ENCODE data around the gene DAP.
A peak's percentile ranks its signal among the peaks of the same experiment; 100 is the strongest.
"Not testable (repeated sequence)": the region's sequence is repeated elsewhere in the genome, so short reads cannot be mapped to it uniquely, and the experiment has no call there.

Gene DAP

DNA sequence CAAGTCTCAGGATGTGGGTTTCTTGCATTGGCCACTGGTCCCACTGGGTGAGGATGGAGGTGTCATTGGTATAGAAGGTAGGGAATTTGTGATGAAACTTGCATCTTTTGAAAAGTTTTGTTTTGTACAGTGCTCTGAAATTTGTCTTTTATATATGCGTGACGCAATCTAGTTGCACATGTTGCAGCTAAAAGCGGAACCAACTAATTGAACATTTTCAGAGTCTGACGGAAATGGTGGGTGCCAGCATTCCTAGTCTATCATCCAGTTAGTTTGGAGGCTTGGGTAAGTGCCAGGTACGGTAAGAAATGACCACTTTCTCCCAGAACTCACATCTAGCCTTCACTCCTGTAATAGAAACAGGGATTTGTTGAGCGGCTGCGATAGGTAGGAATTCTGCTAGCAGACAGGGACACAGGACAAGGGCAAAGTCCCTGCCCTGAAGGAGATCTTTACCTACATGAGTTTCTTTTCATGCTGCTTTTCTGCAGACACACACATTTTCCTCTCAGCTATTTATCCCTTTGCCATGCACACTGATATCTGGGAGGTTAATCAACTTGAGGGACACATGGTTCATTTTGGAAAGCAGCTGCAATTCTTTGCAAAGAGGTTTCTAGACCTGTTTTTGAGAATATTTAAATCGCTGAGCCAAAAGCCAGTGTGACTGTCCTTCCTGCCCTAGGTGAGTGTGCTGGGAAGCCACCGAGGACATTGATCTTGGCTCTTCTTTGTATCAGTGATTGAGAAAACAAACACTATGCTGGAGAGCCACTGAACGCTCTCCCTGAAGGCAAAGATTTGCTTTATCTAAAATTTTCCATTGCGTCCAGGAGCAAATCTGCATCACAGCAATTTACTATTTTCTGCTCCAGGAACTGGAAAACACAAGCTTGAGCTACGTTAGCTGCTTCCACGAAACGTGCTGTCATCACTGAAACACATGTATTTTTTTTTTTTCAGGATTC lies 89.7 kb downstream of the DAP start:
- no peak for DNase-seq (ENCODE audit: low spot score)

DNA sequence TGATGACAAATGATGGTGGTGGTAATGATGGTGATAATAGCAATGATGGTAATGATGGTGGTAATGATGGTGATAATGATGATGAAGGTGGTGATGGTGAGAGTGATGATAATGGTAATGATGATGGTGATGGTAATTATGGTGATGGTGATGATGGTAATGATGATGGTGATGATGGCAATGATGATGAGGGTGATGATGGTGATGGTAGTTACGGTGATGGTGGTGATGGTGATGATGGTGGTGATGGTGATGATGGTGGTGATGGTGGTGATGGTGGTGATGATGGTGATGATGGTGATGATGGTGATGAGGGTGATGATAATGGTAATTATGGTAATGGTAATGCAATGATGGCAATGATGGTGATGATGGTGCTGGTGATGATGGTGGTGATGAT lies 91.1 kb downstream of the DAP start:
- no peak for DNase-seq (ENCODE audit: low spot score)

DNA sequence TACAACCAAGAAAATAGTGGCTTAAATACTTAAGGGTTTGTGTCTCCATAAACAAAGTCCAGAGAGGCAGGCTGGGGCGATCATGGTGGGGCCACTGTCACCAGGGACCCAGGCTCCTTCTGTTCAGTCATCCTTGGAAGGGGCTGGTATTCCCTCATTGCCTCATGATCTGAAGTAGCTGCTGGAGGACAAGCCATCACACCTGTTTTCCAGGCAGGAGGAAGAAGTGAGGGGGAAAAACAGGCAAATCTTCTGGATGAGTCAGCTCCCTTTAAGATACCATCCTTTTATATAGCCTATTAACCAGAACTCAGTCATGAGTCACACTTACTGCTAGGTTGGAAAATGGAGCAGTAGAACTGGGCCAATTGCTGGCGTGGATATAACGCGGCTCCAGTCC lies 92.3 kb downstream of the DAP start:
- DNase-seq (ENCODE audit: low spot score): no peak

DNA sequence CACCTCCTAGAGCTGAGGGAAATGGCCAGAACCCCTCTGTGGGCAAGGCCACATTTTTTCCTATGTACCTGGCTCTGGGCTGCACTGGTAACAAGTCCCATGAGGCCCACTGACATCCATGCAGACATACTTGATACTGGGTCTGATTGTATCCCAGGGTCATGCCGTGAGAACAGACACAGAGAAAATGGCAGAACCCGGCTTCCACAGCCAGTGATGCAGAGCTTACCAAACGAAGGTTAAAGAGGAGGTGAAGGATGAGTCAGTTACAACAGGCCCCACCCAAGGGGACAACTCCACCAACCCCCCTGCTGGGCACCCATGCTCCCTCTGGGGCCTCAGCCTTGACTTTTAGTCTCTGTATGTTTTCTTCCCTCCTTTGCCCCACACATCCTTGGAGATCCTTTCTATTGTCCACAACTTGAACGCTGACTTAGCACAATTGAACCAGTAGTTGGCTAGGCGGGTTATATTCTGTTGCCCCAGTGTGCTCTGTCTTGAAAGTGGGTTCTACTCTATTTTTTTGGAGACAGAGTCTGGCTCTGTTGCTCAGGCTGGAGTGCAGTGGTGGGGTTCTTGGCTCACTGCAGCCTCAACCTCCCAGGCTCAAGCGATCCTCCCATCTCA lies 93.5 kb downstream of the DAP start:
- no peak for DNase-seq (ENCODE audit: low spot score)

DNA sequence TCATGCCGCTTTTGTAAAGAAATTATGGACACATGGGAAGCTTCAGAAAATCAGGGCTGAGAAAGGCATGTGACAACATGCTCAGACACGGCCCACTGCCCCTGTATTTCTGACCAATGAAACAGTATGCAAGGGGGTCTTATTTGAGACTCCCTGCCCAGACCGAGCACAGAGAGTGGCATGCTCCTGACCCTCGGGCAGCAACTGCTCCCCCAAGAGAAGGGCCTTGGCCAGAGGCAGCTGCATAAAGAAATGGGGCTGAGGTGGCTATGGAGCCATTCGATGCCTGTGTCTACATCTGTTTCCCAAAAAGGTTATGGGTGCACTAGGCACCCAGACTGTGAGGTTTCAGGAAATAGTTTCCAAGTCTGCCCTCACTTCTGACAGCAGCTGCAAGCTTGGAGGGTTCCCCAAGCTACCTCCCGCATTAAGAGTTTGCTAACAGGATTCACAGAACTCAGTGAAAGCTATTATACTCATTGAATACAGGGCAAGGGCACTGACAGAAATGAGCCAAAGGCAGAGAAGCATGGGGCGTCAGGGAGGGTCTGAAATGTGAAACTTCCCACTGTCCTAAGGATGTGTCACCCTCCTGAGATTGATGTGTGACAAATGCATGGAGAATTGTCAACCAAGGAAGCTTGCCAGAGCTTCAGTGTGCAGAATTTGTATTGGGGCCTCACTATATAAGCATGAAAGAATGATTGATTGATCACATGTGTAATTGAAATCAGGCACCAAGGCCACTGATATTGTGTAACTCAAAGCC lies 94.3 kb downstream of the DAP start:
- DNase-seq (ENCODE audit: low spot score): no peak

DNA sequence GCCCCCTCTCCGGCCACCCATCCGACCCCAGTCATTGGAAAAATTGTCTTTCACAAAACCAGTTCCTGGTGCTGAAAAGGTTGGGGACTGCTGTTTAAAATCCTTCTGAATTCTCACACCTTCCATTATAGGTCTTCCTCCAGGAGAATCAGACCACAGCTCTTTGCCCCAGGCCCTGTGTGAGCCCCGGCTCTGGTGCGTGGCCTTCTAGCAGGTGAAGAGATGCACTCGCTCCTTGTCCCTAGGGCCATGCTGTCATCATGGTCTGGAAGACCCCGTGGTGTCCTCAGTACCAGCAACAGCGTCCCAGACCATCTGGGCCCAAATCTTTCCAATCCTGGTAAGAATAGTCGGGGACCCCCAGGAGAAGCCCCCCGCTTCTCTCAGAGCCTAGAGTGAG lies 95.2 kb downstream of the DAP start:
- no peak for DNase-seq (ENCODE audit: low spot score)

DNA sequence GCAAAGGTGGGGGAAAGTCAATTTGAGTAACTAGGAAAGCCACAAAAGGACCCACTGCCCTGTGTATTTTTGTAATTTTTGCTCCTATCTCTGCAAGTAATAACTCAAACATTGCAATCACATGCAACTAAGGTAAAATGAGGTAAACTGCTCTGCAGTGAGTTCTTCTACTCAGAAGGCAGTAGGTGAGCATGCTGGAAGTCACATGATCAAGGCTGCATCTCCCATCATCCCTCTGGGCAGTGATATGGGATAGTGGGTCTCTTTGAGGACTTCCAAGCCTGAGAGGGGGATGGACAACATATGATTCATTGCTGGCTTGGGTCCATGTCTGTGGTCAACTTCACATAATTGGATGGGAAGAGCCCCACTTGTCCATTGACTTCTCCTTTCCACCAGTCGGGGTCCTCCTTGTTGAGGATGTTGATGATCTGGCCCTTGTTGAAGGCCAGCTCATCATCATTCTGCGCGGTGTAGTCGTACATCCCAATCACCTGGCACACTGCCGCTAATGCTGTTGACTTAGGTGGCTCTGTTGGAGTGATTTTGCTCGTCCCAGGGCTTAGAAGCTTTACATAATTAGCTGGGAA lies 96.8 kb downstream of the DAP start:
- not testable (repeated sequence) for DNase-seq (ENCODE audit: low spot score)

DNA sequence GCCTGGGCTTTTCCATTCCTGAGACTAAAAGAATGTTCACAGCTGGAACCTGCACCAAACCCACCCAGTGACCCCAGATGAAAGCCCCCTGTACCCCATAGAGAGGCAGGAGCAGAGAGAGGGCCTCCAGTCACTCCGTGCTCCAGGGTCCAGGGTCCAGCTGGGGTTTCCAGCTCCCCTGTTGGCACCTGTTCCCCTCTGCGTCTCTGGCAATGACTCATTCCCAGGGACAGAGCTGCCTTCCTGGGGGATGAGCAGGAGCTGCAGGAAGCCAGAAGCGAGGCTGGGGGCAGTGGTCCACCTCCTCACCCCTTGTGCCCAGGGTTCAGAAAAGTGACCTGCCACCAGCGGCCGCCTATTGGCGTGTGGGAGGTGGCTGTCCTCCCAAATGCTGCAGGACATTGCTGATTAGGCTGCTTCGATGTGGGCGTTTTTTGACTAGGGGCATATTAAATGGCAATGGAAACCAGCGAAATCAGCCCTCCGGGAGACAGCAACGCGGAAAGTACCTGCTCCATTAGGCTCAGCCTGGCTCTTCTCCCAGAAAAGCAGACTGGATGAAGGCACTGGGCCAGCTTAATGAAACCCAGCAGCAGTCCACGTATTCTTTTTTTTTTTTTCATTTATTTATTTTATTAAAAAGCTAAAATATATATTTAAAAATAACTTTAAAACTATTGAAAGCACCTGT lies 97.4 kb downstream of the DAP start:
- peak; percentile 67 for DNase-seq (ENCODE audit: low spot score)

DNA sequence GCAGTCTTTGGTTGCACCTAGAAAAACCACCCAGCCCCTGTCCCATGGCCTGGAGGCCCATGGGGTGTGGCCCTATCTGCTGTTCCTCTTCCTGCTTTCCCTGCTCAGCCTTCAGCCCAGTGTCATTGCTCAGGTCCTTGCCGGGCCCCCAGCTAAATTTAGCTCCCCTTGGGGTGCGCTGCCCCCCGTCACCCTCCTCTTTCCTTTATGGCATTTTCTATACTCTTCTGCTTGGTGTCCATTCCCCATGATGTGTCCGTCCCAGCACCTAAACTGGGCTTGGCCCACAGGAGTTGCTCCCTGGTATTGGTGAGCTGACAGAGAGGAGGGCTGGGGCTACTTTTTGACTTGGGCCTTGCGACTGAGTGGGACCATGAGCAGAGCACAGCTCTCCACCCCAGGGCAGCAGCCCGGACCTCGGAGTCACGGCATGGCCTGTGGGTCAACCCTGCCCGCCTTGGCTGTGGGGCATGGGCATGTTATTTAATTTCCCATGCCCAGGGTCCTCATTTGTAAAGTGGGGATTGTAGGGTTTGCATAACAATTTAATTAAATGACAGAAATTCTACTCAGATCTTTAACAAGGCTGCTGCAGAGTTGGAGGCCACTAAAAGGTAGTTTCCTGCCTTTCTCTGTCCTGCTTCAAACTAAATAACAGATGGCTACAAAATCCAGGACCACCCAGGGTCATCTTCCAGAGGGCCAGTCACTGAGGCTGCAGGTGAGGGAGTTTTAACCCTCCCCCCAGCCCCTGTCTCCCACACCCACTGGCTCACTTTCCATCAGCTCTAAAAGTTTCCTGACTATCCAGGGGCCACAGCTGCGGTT lies 98.2 kb downstream of the DAP start:
- no peak for DNase-seq (ENCODE audit: low spot score)

DNA sequence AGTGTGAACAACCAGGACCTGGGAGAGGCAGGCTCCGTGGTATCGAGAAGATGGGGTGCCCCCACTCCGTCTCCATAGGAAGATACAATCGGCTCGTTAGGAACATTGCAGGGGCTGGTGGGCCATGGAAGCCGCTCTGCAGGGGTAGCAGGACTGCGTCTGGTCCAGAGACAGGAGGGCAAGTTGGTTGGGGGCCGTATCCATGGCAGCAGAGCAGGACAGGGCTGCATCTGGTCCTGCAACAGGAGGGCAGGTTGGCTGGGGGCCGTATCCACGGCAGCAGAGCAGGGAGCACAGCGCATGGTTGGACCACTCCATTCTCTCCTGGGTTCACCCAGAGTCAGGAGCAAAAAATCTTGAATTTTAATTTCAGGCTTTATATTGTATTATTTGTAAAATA lies 99.0 kb downstream of the DAP start:
- DNase-seq (ENCODE audit: low spot score): no peak

DNA sequence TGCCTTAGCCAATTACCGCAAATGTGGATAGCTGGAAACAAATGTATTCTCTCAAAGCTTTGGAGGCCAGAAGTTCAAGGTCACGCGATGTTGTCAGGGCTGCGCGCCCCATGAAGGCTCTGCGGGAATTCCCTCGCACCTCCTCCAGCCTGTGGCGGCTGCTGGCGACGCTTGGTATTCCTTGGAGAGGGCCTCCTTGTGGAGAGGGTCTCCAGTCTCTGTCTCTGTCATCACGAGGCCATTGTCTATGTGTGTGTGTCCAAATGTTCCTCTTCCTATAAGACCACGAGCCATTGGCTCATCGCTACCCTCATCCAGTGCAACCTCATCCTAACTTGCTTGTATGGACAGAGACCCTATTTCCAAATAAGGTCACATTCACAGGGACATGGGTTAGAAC lies 99.6 kb downstream of the DAP start:
- DNase-seq (ENCODE audit: low spot score): no peak

DNA sequence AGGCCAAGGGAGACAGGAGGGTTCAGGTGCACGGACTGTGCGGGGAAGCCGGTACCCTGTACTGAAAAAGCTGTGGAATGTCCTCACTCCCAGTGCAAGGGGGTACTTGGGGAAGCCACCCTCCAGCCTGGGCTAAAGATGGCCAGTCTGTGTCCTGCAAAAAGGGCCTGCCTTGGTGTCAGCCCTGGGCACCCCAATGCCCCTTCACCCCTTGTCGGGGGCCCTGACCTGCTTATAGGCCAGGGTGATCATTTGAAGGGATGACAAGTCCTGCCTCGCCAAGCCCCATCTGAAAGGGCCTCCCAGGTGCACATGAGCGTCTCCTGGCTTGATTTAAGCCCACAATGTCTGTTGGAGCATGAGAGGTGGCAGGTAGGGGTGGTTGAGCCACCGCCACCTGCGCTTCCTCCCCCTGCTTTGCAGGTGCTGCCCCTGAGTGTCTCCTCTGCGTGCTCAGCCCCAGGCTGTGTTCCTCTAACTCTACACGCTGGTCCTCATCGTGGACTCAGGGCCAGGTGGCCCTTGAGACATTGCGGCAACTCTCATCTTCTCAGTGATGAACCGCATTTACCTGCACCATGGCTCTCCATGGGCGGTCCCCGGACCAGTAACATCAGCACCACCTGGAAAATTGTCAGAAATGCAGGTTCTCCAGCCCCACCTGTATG lies 100.2 kb downstream of the DAP start:
- no peak for DNase-seq (ENCODE audit: low spot score)

DNA sequence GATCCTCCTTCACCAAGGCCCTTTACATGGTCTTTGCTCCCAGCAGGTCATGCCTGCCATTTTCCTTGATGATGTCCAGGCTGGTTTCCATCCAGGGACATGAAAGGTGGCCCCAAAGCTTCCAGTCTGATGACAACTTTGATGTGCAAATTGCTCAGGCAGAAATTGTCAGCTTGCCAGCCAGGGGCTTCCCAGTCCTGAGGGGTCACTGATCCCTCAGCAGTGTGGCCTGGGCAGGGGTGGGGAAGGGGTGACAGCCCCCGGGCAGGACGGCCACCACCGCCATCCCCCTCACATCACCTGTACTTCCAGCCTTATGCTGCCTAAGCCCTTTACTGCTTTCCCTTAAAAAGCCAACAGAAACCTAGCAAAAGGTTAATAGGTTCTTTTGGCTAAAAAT lies 100.9 kb downstream of the DAP start:
- no peak for DNase-seq (ENCODE audit: low spot score)

DNA sequence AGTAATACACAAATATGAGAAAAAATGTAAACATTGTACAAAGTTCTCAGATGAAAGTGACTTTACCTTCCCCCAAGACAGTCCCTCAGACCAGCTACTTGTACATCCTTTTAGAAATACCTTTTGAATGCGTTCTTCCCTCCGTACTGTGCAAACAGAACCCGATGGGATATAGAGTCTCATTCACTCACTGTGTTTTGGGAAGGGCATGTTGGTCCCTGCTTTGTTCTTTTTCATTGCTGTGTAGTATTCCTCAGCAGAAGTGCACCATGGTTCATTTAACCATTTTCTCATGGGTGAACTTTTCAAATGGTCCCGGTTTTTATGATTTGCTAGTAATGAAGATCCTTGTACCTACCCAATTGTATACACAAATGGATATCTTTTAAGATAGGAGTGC lies 102.8 kb downstream of the DAP start:
- no peak for DNase-seq (ENCODE audit: low spot score)

DNA sequence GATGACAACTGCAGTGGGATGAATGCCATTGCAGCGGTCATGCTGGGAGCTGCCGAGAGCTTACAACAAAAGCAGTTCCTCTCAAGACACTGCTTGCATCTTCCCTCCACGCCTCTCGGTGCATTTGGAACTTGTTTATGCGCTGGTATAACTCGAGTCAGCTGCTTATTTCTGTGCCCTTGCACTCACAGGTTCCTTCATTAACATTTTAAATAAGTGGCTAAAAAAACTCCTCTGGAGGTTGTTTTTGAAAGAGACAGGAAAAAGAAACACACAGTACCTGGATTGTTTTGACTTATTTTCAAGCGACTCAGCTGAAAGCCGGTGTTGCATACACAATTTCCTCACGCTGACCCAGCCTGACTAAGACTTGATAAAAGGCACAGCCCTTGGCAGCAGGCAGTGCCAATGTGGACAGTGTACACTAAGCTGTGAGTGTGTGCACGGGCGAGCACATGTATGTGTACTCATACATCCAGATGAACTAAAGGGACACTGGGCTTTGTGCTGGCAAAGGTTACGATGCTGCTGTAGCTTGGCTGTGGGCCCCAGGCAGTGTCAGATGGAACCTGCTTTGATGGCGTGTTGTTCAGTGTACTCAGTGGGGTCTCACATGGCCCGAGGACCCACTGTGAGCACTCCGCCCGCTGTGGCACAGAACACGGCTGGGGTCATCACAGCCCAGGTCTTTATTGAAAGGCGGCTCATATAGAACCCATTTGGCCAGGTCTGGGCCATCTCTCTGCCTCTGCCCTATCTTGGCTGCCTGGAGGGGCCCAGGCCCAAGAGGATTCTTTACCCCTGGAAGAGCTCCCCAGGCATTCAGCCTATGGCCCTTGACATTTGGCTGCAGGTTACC lies 104.8 kb downstream of the DAP start:
- DNase-seq (ENCODE audit: low spot score): no peak

DNA sequence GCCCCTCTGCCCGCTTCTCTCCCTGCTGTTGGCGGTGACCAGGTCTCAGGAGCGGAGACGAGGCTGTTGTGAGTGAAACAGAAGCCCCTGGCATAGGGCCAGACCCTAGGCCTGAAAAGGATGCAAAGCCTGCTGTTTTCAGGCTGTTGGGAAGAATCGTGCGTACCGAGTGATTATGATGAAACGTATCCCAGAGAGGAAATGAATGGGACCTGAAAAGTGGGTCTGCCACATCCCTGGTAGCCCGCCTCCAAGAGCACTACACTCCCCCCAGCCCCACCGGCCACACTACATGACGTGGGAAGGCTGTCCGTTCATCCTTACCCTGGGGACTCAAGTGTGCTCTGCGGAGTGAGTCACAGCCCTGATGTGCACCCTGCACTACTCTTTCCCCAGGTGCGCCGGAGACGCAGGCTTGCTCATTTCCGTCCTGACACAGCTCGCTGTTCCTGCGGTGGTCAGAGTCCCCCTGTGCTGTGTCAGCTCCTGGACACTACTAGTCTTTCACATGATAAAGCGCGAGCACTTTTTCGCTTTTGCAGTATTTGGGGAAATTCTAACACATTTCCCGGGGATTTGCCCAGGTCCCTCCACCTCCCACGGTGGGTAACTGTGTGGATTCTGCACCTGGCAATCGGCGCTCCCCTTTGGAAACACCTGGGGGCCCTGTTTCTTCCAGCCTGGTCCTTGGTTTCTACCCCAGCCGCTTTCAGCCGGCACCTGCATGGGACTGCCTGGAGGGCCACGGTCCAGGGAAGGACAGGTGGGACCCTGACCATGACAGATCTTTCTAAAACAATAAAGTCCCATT lies 105.7 kb downstream of the DAP start:
- peak; percentile 13 for DNase-seq (ENCODE audit: low spot score)

DNA sequence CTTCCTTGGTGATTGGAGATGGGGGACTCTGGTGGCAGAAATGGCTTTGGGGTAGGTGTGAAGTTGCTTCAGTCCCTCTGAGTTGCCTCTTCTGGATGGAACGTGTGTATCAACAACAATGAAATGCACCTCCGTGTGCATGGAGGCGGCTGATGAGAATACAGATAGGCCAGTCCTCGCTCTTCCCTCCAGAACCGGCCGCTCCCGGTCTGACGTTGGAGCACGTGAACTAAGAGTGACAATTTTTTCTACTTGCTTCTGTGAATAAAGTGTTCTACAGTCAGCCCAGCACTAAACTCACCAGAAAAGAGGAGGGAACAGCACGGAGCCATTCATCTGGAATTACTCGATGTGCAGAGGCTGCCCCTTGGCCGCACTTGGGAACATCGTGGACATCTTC lies 106.5 kb downstream of the DAP start:
- no peak for DNase-seq (ENCODE audit: low spot score)

DNA sequence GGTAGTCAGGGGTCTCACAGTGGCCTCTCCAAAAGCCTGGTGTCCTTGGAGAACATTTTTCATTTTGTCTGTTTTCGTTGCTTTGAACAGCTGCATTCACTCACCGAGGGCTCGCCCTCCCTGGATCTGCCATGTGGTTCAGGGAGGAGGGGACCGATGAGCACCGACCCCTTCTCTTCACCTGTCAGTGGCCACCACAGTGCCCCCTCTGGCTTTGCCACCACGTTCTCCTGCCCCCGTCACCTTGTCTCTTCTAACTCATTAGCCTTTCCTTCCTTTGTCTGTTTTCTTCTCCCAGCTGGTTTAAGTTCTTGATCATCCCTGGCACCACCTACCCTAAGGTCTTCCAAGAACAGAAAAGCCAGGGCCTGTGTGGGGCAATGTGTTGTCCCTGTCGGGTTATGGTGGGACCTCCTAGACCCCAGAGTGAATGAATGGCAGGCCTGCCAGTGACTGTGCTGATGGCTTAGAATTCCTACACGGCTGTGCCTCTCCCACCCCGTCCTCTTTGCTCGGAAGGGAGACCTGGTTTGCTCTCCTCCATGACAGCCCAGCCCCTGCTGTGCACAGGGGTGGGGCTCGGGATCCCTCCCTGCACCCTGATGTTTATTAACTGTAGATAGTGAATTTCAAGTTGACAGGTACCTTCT lies 107.2 kb downstream of the DAP start:
- DNase-seq (ENCODE audit: low spot score): no peak
